Mesodermal cell (in vitro differentiated cells): ENCODE measurements around the gene TIFAB.

Experiments
- H3K27ac ChIP-seq: 2 replicates; pipeline ENCODE4 v1.7.0; 2013; ENCODE audit warnings: mild to moderate bottlenecking, low read depth, low read length, moderate library complexity; ENCODE audit not compliant: severe bottlenecking
- H3K36me3 ChIP-seq: 2 replicates; pipeline ENCODE4 v1.7.1; 2013; ENCODE audit warnings: mild to moderate bottlenecking, low read length, moderate library complexity; ENCODE audit not compliant: control insufficient read depth, insufficient read depth
- H3K4me1 ChIP-seq: one replicate; pipeline ENCODE4 v1.7.1; 2013; ENCODE audit warnings: mild to moderate bottlenecking, low read length; ENCODE audit not compliant: insufficient read depth, control insufficient read depth, poor library complexity, severe bottlenecking
- H3K4me3 ChIP-seq: 2 replicates; pipeline ENCODE4 v1.7.0; 2013; ENCODE audit warnings: low read length, control low read depth, mild to moderate bottlenecking; ENCODE audit not compliant: insufficient read depth, poor library complexity, severe bottlenecking; ENCODE audit errors: extremely low read depth
- H3K9me3 ChIP-seq: 2 replicates; pipeline ENCODE4 v1.7.1; 2013; ENCODE audit warnings: mild to moderate bottlenecking, low read length, moderate library complexity; ENCODE audit not compliant: control insufficient read depth
- WGBS, 2 experiments: methylation state at CpG; one replicate each; pipeline ENCODE4 v1.1.5; 2013; ENCODE audit warnings: missing lambda C conversion rate in 2 of 2; ENCODE audit not compliant: insufficient coverage in 2 of 2; 5-methylcytosine and 5-hydroxymethylcytosine counted together

TIFAB gene

DNA sequence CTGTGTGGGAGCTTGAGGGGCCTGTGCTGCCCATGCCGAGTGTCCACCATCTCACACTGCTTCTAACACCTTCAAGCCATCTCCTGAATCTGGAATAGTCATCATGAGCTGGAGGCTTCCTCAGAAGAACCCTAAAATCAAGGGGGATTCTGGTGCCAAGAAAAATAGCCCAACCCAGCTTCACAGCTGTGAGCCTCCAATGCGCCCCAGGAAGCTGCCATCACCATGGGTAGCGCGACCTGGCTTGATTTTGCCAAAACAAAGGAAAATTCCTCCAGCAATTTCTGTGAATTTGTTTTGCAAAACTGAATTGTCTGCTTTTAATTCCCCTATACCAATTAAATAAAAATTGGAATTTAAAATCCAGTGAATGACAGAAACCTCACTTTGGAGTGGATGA lies 6.2 kb upstream of the TIFAB start:
- no peaks in the 10 kb centered on the region for H3K9me3 ChIP-seq
- H3K4me3 ChIP-seq = no peak overlapping the region
- 89 to 93% methylated on average over 2 of the region's 4 CpGs for WGBS, 2 experiments
- peaks cover 3% of the 10 kb centered on the region for H3K4me1 ChIP-seq
- H3K36me3 ChIP-seq = no peaks in the 10 kb centered on the region
- H3K27ac ChIP-seq = no peak overlapping the region

DNA sequence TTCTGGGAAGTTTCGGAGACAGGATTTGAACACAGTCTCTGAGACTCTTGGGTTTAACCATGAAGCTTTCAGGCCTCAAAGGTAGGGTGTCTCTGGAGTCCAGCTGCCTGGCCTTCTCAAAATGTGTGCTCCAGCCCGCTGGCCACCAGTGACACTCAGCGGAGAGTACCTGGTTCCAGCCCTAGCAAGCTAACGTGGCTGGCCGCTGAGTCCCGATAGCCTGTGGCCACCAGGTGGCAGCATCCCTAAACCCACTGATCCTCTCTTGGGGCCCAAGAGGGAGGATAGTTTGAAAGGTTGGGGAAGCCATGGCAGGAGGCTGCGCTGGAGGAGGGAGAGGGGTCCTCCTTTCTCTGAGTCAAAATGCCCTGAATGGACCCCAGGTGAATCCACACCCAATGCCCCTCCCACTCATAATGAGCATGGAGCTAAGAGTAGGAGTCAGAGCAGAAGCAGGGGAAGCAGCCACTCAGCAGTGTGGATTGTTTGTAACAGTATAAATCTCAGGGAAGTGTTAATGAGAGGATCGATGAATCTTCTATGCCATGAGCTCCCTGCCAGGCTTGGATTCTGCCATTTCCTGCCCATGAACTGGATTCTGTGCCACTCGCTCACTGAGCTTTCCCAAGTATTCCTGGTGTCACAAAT lies 5.4 kb upstream of the TIFAB start:
- Histone ChIP-seq H3K27ac (no peak overlapping the region), H3K36me3 (no peaks in the 10 kb centered on the region), H3K9me3 (no peaks in the 10 kb centered on the region), H3K4me3 (no peak overlapping the region), H3K4me1 (peaks cover 3% of the 10 kb centered on the region)
- WGBS, 2 experiments = 59 to 73% methylated on average over 4 of the region's 9 CpGs

DNA sequence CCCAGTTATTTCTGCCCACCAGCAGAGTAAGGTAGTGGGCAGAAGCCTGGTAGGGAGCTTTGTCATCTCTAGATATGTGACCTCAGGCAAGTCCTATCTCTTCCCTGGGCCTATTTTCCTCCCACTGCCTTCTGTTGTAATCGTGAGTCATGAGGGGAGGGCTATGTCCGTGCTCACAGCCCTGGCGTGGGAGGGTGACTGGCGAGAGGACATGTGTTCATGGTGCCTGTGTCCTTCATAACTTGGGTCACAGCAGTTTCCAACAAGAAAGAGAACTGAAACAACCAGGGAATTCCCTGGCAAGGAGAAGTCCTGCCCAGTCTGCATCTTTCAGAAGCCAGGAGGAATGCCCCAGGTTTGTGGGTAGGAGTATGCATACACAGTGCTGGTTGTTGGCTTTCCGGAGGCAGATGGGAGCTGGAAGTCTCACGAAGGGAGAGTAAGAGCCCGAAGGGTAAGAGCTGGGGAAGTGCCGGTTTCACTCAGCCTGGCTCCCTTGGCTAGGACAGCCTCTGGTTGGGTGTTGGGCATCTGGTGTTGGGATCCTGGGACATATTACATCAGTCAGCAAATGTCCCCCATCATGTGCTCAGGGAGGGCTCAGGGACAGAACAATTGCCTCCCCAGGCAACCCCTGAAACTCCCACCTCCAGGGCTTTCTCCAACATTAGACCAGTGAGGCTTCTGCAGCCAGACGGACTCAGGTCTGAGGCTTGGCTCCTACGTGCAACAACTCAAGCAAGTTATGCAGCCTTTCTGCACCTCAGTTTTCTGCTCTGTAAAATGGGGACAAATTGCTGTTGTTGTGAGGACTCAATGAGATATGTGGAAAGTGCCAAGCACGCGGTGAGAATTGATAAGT lies 4.3 kb upstream of the TIFAB start:
- H3K4me1 ChIP-seq = peaks cover 3% of the 10 kb centered on the region
- H3K9me3 ChIP-seq = no peaks in the 10 kb centered on the region
- no peak overlapping the region for H3K4me3 ChIP-seq
- H3K27ac ChIP-seq = no peak overlapping the region
- H3K36me3 ChIP-seq = no peaks in the 10 kb centered on the region
- 87 to 90% methylated on average over 6 to 8 of the region's 12 CpGs for WGBS, 2 experiments

DNA sequence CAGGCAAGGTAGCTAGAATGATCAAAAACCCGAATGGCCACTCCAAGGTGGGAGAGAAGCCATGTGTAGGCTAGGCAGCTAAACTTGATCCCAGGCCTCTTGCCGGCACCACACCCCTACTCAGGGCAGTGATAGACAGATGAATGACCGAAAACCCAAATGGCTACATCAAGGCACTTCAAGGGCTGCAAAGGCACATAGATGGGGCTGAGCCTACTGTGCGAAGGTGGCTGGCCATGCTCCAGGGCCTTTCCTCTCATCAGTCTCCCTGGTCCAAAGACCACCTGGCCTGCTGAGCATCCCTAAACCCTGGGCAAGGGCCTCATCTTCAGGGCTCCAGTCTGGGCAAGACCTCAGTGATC lies 3.7 kb upstream of the TIFAB start:
- Histone ChIP-seq H3K27ac (no peak overlapping the region), H3K4me1 (peaks cover 3% of the 10 kb centered on the region), H3K4me3 (no peak overlapping the region), H3K9me3 (no peaks in the 10 kb centered on the region), H3K36me3 (no peaks in the 10 kb centered on the region)
- 94 to 100% methylated on average over 4 of the region's 4 CpGs for WGBS, 2 experiments

DNA sequence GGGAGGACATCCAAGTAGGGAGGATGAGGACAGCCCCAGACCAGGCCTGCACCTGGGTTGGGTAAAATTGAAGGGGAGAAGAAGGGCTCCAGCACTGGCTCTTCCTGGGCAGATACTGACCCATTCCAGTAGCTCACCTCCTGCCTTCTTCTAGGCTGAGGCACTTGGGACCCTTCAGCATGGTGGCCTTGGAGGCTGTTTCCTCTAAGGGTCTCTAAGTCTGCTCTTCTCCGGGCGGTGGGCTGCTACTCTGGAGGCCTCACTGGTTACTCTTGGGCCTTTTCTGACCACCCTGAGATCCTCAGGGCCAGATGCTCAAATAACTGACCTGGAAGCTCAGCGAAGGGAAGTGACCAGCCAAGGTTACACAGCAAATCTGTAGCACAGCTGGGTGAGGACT lies 2.8 kb upstream of the TIFAB start:
- peaks cover 3% of the 10 kb centered on the region for H3K4me1 ChIP-seq
- WGBS, 2 experiments = 90 to 100% methylated on average over 1 to 3 of the region's 3 CpGs
- H3K36me3 ChIP-seq = no peaks in the 10 kb centered on the region
- no peak overlapping the region for H3K27ac ChIP-seq
- no peaks in the 10 kb centered on the region for H3K9me3 ChIP-seq
- no peak overlapping the region for H3K4me3 ChIP-seq

DNA sequence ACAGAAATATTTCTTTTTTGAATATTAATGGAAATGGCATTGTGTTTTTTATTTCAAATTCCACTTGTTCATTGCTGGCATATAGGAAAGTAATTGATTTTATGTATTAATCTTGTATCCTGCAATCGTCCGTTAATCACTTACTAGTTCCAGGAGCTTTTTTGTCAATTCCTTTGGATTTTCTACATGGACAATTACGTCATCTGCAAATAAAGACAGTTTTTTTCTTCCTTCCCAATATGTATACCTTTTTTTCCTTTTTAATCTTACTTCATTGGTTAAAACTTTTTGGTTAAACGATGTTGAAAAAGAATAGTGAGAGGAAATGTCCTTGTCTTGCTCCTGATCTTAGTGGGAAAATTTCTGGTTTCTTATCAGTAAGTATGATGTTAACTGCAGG lies 1.5 kb upstream of the TIFAB start:
- no peak overlapping the region for H3K4me3 ChIP-seq
- H3K27ac ChIP-seq = no peak overlapping the region
- peaks cover 4% of the 10 kb centered on the region for H3K4me1 ChIP-seq
- H3K36me3 ChIP-seq = no peaks in the 10 kb centered on the region
- WGBS, 2 experiments = 88% methylated on average over 2 of the region's 4 CpGs; no CpG with 5 or more reads in 1 of the 2 experiments
- no peaks in the 10 kb centered on the region for H3K9me3 ChIP-seq

DNA sequence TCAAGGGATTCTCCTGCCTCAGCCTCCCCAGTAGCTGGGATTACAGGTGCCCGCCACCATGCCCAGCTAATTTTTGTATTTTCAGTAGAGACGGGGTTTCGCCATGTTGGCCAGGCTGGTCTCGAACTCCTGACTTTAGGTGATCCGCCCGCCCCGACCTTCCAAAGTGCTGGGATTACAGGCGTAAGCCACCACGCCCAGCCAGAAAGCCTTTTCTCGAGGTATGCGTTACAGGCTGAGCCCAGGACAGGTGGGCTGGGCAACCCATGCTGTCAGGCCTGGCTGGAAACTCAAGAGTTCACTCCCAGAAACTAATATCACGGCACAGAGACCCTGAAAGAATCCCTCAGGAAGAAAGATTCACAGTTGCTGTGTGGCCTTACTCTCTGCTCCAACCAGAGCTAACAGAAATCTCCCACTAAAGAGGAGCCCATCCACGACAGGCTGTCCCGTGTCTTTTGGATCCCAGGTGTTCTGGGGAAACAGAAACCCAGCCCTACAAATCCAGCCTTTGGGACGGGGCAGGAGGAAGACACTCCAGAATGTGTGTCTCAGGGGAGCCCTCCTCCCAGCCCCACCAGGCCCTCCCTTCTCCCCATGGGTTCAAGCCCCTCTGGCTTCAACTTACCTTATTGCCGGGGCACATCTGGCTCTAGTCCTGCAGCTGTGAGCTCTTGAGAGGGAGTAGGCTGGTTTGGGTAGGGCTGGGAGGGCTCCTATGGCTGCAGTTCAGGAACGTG lies 400 bp downstream of the TIFAB start:
- Histone ChIP-seq H3K4me1 (peaks cover 10% of the 10 kb centered on the region), H3K9me3 (no peaks in the 10 kb centered on the region), H3K27ac (no peak overlapping the region), H3K4me3 (no peak overlapping the region), H3K36me3 (no peaks in the 10 kb centered on the region)
- 86 to 90% methylated on average over 12 to 15 of the region's 17 CpGs for WGBS, 2 experiments

DNA sequence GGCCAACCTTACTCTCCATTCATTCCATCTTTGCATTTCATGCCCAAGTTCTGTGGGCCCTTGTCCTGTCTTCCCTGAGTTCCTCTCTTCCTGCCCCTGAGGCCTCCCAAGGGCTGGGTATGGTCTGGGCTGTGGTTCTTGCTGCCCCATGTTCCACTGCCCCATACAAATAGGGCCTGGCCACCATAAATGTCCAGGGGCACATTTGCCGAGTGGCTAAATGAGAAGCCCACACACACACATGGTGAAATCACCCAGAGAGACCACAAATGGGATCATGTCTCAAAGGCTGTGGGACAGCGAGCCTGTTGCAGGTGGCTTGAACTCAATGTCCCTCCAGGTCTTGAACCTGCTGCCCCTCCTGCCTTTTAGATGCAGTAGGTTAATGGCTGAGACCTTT lies 1.2 kb downstream of the TIFAB start:
- no peak overlapping the region for H3K4me3 ChIP-seq
- H3K9me3 ChIP-seq = no peaks in the 10 kb centered on the region
- 83 to 87% methylated on average over 2 of the region's 2 CpGs for WGBS, 2 experiments
- H3K36me3 ChIP-seq = no peaks in the 10 kb centered on the region
- H3K4me1 ChIP-seq = peaks cover 7% of the 10 kb centered on the region
- no peak overlapping the region for H3K27ac ChIP-seq

DNA sequence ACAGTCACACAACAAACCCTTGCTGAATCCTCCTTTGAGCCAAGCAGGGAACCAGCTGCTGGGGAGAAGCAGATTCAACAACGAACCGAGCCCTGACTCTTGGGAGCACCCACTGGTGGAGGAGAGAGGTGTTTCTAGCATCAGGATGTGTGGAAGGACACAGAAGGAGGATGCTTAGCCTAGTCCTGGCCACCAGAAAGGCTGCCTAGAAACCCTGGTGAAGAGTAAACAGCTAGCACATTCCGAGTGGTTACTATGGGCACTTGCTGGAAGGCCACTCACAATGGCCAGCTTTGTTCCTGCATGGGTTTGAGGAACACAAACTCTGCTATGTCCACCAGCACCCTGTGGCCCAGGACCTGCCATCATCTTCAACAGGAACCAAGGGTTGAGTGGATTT lies 1.8 kb downstream of the TIFAB start:
- H3K9me3 ChIP-seq = no peaks in the 10 kb centered on the region
- no peak overlapping the region for H3K4me3 ChIP-seq
- H3K4me1 ChIP-seq = peaks cover 10% of the 10 kb centered on the region
- no peak overlapping the region for H3K27ac ChIP-seq
- WGBS, 2 experiments = 70 to 90% methylated on average over 3 of the region's 3 CpGs
- no peaks in the 10 kb centered on the region for H3K36me3 ChIP-seq

DNA sequence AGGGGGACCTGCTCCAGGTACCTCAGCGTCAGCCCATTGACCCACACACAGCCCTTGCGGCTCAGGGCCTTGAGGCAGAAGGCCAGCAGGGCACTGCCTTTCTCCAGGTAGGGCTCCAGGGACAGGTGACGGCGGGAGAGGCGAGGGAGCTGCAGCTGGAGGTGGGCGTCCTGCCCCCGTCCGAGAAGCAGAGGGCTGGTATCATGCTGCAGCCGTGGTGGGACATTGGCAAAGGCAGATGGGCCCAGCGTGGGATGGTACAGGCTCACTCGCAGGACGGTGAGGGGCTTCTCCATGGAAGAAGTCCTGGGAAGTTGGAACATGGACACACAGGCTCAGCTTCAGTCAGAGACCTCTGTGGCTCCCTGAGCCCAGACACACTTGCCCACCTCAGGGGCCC lies 2.5 kb downstream of the TIFAB start:
- H3K36me3 ChIP-seq = no peaks in the 10 kb centered on the region
- H3K4me1 ChIP-seq = peaks cover 14% of the 10 kb centered on the region
- no peaks in the 10 kb centered on the region for H3K9me3 ChIP-seq
- no peak overlapping the region for H3K4me3 ChIP-seq
- no peak overlapping the region for H3K27ac ChIP-seq
- WGBS, 2 experiments = 96 to 99% methylated on average over 12 of the region's 12 CpGs
